ENCODE data around the gene SPTLC1.

SPTLC1 gene

DNA sequence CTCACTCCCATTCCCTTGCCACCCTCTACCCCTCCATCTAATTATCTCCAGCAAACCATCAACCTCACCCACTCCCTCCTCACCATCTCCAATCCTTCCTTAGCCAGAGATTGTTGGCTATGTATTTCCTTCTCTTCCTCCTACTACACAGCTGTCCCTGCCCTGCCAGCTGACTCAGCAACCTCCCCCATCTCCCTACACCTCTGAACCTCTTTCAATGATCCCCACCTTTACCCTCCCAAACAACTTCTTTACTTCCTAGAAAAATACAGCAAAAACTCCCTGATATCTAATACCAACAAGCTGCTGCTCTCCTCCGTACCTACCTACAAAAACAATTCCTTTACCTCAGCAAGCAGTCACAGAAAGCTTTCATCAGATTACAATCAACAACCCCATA is 37.3 kb downstream of the SPTLC1 start:
- no peak for DNase-seq

DNA sequence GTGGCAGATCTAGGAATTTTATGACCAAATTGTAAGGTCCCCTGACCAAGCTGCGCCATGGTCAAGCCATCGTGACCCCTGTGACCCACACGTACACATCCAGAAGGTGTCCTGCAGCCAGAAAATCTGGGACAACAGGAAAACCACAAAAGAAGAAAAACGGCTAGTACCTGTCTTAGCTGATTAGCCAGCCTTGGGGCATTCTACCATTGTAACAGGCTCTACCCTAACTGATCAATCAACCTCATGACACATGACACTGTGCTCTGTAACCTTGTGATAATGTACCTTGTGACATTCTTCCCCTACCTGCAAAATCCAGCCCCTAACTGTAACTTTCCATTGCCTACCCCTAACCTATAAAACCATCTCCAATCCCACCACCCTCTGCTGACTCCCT is 43.6 kb downstream of the SPTLC1 start:
- DNase-seq = no peak

GRCh38 chr9:92066168-92066567 is 49.0 kb downstream of the SPTLC1 start:
- no peak for DNase-seq

- DNase-seq = no peak
Measured at GRCh38 chr9:92064711-92065110, 50.5 kb downstream of the SPTLC1 start.

- DNase-seq = no peak
Measured at GRCh38 chr9:92061184-92061583, 54.0 kb downstream of the SPTLC1 start.

GRCh38 chr9:92059661-92060060 is 55.6 kb downstream of the SPTLC1 start:
- DNase-seq = no peak

- DNase-seq = peak; percentile 66
Measured at GRCh38 chr9:92058723-92059444, 56.3 kb downstream of the SPTLC1 start.

GRCh38 chr9:92058026-92058425 is 57.2 kb downstream of the SPTLC1 start:
- no peak for DNase-seq

DNA sequence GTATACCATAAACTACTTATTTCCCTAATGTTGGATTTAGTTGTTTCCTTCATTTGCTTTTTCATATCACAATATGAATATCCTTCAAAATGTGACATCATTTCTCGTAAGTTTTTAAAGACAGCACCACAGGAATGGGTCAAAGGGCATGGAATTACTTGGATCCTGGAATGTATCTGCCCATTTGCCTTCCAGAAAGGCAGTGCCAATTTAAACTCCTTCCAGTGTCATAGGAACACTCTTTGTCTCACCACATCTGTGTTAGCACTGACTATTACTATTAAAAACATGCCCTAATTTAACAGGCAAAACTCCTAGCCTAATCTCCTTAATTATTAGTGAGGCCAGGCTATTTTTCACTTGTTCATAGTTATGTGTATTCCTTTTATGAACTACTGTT is 58.0 kb downstream of the SPTLC1 start:
- no peak for DNase-seq

DNA sequence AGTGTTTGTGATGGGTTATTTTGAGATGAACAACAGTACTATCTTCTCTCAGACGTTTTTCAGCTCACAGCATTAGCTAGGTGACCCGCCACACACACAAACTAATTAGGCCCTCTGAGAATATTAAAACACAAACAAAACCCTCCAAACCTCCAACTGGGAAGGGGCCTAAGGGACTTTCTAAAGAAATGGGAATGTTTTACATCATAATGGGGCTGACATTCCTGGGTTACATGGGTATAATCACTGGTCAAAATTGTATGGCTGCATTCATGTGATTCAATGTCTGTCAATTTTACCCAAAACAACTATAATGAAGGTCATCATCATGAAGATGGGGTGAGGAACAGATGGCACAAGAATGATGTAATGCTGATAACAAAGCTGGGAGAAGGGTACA is 59.6 kb downstream of the SPTLC1 start:
- no peak for DNase-seq

DNA sequence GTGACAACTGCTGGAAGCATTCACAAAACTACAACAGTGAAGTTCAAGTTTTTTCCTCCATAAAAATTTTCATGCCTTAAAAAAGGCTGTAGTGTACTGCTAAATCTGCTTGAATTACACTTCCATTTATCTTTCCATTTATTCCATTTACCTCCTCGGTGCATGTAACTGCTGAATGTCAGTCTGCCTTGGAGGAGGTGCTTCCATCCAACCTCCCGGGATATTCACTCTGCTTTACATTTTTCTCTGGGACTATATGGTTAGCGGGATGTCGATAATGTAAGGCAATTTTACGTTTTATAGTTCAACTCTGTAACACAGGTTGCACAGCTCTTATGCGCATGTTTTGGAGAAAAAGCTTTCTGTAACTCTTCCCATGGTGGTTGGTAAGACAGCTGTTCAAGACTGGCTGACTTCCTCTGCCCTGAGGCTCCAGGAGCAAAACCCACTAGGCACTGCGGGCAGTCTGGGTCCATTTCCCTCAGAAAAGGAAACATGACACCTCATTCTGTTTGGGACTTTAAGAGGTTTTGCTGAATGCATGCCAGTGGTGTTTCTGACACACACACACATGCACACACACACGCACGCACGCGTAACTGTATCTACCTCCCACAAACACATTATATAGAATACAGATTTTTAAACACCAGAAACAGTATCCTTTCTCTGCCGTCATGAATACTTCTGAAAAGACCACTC is 66.1 kb downstream of the SPTLC1 start:
- DNase-seq = no peak

- no peak for DNase-seq
Measured at GRCh38 chr9:92047500-92047899, 67.7 kb downstream of the SPTLC1 start.

DNA sequence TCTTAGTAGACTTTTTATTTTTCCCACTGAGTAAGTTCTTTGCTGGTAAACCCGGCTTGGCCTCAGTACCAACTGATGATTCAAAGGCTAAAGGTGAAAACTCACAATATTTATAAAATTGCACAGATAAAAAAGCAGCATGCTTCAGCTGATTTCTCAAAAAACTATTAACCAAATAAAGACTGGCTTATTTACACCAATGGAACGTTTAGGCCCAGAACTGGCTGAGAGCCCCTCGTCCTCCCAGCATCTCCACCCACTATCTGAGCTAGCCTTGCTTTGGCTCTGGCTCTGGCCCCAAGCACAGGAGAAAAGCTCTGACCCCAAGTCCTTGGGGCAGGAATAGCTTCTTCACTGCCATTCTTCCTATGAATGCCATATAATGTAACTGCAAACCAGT is 68.5 kb downstream of the SPTLC1 start:
- no peak for DNase-seq

DNA sequence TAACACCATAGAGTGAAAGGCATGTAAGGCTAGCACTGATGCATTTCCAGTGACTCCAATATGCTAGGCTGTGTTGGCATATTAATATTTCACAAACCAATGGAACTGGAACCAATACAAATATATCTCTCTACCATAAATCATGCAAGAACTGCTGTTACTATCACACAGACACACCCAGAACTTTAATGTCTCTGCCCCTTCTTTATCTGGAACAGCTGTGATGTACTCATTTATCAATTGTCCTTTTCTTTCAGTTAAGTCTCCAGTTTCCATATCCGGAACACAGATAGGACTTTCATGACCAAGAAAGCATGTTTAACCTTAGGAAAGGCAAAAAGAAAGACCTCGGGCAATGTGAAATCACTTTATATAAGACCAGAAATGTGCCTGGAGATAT is 70.3 kb downstream of the SPTLC1 start:
- DNase-seq = no peak

DNA sequence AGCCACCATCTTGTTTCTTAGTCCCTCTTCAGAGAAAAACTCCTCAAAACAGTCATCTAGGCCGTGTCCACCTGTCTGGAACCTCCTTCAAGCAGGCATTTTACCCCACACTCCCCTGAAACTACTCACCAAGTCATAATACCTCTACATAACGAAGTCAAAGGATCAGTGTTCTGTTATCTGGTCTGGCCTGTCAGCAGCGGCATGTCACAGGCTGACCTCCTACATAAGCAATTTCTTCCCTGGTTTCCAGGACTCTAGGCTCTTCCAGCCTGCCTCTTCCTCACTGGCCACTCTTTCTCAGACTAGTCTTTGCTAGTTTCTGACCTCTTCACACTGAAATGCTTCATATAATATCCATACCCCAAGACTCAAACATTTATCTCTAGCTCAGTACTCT is 72.2 kb downstream of the SPTLC1 start:
- DNase-seq = no peak

- DNase-seq = no peak
Measured at GRCh38 chr9:92042260-92042659, 73.0 kb downstream of the SPTLC1 start.

- DNase-seq = no peak
Measured at GRCh38 chr9:92036756-92037155, 78.5 kb downstream of the SPTLC1 start.

DNA sequence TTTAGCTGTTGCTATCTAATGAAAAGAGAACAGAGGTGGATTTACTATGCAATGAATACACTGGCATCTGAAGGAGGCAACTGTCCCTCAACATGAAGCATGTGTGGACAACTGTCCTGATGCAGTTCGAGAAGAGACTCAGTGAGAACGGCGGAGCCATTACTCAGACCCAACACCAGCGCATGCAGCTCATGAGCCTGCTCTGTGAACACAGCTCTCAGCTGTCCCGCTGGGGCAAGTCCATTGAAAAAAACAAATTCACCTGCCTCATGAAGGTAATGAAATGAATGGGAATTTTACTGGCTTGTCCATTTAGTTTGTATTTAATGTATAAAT is 78.8 kb downstream of the SPTLC1 start:
- no peak for DNase-seq

- no peak for DNase-seq
Measured at GRCh38 chr9:92035687-92036410, 79.4 kb downstream of the SPTLC1 start.

GRCh38 chr9:92035146-92035545 is 80.1 kb downstream of the SPTLC1 start:
- DNase-seq = no peak

DNA sequence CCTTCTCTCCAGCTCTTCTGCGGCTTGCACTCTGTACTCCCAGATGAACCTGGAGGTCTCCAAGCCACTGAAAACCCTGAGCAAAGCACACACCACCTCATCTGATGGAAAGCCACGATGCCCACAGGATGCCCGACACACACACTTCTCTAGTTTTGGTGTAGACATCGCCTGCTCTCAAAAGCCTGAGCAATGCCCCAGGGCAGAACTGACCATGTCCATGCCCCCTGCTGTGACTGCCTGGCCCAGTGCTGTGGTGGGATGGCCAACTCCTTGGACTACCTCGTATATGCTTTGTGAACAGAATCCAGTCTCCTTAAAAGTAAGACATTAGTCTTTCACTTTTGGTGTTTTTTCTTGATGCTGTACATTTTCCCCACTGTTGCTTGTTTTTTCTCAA is 81.2 kb downstream of the SPTLC1 start:
- DNase-seq = no peak

- DNase-seq = no peak
Measured at GRCh38 chr9:92033307-92033706, 81.9 kb downstream of the SPTLC1 start.

GRCh38 chr9:92032891-92033290 is 82.3 kb downstream of the SPTLC1 start:
- no peak for DNase-seq

- no peak for DNase-seq
Measured at GRCh38 chr9:92030367-92030766, 84.8 kb downstream of the SPTLC1 start.

All from NCI-H82 (cell line).